Measurements from ENCODE around the gene DSE.
"Not testable (repeated sequence)": the region's sequence is repeated elsewhere in the genome, so short reads cannot be mapped to it uniquely, and the experiment has no call there.

The DSE gene

DNA sequence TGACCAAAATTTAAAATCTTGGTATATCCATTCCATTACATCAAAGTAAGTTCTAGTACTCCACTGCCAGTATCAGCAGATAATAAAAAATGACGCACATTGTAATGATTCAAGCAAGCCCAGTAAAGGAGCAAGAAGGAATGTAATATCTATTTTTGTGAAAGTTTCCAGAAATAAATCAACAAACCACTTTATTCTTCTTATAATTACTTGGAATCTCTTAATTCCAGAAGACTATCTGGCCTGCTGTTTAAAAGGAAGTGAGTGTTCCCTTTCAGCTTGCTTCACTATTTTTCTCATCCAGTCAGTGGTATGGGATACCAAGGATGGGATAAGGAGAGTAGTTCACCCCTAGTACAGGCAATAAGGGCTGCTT is 42.2 kb upstream of the DSE start:
- ChIA-PET CTCF (no interaction called here), POLR2A (ENCODE audit: low non-redundant PET) (no interaction called here)
- no peak overlapping the region for H3K27ac ChIP-seq
- TF ChIP-seq, protein P1, sequence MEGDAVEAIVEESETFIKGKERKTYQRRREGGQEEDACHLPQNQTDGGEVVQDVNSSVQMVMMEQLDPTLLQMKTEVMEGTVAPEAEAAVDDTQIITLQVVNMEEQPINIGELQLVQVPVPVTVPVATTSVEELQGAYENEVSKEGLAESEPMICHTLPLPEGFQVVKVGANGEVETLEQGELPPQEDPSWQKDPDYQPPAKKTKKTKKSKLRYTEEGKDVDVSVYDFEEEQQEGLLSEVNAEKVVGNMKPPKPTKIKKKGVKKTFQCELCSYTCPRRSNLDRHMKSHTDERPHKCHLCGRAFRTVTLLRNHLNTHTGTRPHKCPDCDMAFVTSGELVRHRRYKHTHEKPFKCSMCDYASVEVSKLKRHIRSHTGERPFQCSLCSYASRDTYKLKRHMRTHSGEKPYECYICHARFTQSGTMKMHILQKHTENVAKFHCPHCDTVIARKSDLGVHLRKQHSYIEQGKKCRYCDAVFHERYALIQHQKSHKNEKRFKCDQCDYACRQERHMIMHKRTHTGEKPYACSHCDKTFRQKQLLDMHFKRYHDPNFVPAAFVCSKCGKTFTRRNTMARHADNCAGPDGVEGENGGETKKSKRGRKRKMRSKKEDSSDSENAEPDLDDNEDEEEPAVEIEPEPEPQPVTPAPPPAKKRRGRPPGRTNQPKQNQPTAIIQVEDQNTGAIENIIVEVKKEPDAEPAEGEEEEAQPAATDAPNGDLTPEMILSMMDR (conservative IDR thresholded peaks at IDR 0.05; ENCODE audit: low read depth), result no peak
- DNase-seq (ENCODE audit: low spot score), result no peak

DNA sequence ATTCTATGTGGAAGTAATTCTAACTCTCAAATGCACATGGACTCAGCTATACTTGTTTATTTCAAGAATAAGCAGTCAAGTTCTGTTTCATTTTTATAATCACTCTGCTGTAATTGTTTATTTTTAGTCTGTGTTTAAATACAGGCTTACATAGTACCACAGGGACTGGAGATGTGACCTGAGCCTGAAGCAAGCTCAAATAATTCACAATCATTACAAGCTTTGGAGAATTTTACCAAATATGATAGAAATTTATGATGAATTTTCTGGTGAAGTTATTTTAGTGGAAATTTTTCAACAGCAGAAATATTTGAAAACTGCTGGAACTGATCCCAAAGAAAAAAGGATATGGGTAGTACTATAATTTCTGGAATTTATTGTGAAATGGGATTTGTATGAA is 41.6 kb upstream of the DSE start:
- ChIA-PET POLR2A (ENCODE audit: low non-redundant PET) (no interaction called here), CTCF (no interaction called here)
- H3K27ac ChIP-seq, result no peak overlapping the region
- TF ChIP-seq, protein P1 (conservative IDR thresholded peaks at IDR 0.05; ENCODE audit: low read depth), result no peak
- DNase-seq (ENCODE audit: low spot score), result no peak

DNA sequence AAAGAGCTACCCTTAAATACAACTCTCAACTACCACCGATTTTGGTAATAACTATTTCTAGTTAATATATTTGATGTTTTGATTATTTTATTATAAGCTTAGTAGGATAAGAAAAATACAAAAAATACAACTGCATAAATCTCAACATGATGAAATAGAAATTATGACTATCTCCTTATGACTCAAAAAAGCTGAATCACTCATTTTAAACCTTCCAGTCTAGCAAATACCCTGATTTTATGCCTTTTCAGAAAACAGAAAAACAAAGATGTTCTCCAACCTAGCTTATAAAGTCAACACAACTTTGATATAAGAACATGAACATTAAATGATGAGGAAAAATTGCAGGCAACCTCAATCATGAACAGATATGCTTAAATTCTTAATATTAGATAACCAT is 40.2 kb upstream of the DSE start:
- ChIA-PET POLR2A (ENCODE audit: low non-redundant PET) (no interaction called here), CTCF (no interaction called here)
- TF ChIP-seq, protein P1 (conservative IDR thresholded peaks at IDR 0.05; ENCODE audit: low read depth), result no peak
- no peak overlapping the region for H3K27ac ChIP-seq
- DNase-seq (ENCODE audit: low spot score), result no peak

DNA sequence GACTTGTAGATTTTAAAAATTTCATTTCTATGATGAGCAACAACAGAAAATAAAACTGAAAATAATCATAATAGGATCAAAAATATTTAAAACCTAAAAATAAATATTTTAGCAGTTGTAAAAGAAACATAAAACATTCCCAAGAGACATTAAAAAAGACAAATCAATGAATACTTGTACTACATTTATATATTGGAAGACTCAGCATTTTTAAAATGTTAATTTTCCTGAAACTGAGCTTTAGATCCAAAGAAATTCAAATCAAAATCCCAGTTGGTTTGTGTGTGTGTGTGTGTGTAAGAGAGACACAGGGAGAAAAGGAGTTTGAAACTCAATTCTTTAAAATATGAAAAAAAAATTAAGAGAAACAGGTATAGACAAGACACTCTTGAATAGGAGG is 38.7 kb upstream of the DSE start:
- H3K27ac ChIP-seq, result no peak overlapping the region
- DNase-seq (ENCODE audit: low spot score), result no peak
- ChIA-PET CTCF (no interaction called here), POLR2A (ENCODE audit: low non-redundant PET) (no interaction called here)
- TF ChIP-seq, protein P1 (conservative IDR thresholded peaks at IDR 0.05; ENCODE audit: low read depth), result no peak

DNA sequence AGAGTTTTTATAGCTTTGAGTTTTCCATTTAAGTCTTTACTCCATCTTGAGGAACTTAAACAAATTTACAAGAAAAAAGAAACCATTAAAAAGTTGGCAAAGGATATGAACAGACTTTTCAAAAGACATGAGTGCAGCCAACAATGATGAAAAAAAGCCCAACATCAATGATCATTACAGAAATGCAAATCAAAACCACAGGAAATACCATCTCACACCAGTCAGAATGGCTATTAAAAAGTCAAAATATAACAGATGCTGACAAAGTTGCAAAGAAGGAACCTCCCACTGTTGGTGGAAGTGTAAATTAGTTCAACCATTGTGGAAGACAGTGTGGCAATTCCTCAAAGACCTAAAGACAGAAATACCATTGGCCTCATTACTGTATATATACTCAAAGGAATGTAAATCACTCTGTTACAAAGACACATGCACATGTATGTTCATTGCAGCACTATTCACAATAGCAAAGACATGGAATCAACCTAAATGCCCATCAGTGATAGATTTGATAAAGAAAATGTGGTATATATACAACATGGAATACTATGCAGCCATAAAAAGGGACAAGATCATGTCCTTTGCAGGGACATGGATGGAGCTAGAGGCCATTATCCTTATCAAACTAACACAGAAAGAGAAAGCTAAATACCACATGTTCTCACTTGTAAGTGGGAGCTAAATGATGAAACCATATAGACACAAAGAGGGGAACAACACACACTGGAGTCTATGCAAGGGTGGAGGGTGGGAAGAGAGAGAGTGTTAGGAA is 35.9 kb upstream of the DSE start:
- POLR2A ChIA-PET (ENCODE audit: low non-redundant PET); H3K27ac ChIP-seq; DNase-seq (ENCODE audit: low spot score): not testable (repeated sequence)
- CTCF ChIA-PET, result interaction anchor here (0.6 to 0.7 kb wide), 2 partner anchors 104 to 353 kb away, joined by 3 read pairs; no protein-coding TSS in a partner anchor

DNA sequence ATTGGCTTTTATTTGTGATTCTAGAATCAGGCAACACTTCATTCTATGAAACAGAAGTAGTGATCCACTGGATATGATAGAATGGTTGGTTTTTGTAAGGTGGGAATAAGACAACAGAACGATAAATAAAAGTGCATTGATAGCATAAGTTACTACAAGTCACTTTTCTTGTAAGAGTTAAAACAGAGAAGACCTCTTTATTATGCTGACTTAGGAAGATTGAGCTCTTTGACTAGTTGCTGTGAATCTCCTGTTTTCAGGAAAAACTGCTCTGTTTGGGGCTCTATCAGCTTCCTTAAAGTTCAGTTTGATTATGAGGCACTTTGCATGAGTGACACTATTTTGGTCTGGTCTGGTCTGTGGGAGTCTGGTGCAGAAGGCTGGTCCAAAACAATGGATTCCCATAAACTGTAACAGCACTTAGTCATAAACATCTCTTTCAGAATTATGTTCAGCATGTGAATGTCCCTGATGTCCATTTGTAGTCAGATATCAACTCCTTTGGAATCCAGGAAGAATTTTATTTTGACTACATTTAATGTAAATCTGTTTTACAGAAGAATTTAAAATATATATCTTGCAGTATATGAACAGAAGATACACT is 35.0 kb upstream of the DSE start:
- DNase-seq (ENCODE audit: low spot score), result no peak
- ChIA-PET CTCF (interaction anchor here (0.6 kb wide), 1 partner anchor 103 kb away, joined by 3 read pairs; no protein-coding TSS in a partner anchor), POLR2A (ENCODE audit: low non-redundant PET) (no interaction called here)
- TF ChIP-seq, protein P1 (conservative IDR thresholded peaks at IDR 0.05; ENCODE audit: low read depth), result no peak
- no peak overlapping the region for H3K27ac ChIP-seq

DNA sequence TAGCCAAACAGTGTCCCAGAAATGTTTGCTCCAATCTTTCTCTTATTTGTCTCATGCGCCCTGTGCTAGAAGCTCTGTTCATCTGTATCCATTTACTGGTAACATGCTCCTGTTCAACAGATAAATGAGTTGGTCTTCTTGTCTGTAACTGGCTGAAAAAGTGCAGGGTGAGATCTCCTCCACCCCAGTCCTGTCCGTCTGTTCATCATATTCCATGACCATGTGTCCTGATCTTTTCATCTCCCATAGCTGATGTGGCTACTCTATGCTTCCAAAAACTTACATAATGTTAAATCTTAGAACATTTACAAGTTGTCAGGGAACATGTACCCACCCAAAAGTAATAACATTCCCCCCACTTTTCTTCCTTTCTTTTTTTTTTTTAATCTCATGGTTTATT is 31.8 kb upstream of the DSE start:
- H3K27ac ChIP-seq, result no peak overlapping the region
- CTCF ChIA-PET, result no interaction called here
- POLR2A ChIA-PET (ENCODE audit: low non-redundant PET), result no interaction called here
- DNase-seq (ENCODE audit: low spot score), result no peak
- TF ChIP-seq, protein P1 (conservative IDR thresholded peaks at IDR 0.05; ENCODE audit: low read depth), result no peak

DNA sequence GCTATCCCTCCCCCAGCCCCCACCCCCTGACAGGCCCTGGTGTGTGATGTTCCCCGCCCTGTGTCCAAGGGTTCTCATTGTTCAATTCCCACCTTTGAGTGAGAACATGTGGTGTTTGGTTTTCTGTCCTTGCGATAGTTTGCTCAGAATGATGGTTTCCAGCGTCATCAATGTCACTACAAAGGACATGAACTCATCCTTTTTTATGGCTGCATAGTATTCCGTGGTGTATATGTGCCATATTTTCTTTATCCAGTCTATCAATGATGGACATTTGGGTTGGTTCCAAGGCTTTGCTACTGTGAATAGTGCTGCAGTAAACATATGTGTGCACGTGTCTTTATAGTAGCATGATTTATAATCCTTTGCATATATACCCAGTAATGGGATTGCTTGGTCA is 30.1 kb upstream of the DSE start:
- POLR2A ChIA-PET (ENCODE audit: low non-redundant PET); CTCF ChIA-PET: not testable (repeated sequence)

More for the DNA sequence above, 30.1 kb upstream of the DSE start:
- H3K27ac ChIP-seq; DNase-seq (ENCODE audit: low spot score): not testable (repeated sequence)

Measured in RWPE1 (cell line).